ENCODE measurements around the gene VTA1. TPM values are rescaled to one million over a fixed set of nuclear protein-coding genes. Genes with fewer than 3 reads are reported as not detected.

The VTA1 gene
- total RNA-seq, 4 donors from 2014 or later = 25.7 to 37.9 (median 28.2) TPM

DNA sequence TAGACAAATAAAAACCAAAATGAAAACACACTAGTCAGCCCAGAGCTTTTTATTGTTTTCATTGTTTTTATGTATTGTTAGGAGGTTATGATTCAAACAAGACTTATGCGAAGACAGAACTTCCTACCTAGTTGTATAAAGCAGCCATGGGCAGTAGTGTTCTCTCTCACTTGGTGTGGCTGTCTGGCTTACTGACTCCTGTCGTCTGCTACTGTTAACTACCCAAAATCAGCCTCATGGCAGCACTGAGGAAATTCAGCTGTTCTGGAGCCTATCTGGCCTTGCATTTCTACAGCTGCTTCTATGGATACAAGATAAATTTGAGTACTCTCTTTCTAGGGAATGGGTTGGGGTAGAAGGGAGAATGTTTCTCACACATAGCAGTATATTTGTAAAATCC is 20.4 kb downstream of the VTA1 start:
- no peaks in the 10 kb centered on the region for H3K27me3 ChIP-seq
- H3K4me3 ChIP-seq = no peak overlapping the region
- H3K27ac ChIP-seq (replicated peaks in 1 of 4) = no peak overlapping the region
- 78% methylated on average over 2 of the region's 2 CpGs for WGBS
- intact Hi-C loops (cut with DNase I) = loop anchor here (10.0 kb wide), 1 partner anchor 217 kb away; no protein-coding TSS in a partner anchor
- peaks cover 0 to 11% (median 9%) of the 10 kb centered on the region in 4 donors for H3K4me1 ChIP-seq
- no peak for DNase-seq (ENCODE audit: extremely low spot score)
- H3K36me3 ChIP-seq = peaks cover 23 to 57% (median 47%) of the 10 kb centered on the region in 4 donors
- H3K9me3 ChIP-seq = no peaks in the 10 kb centered on the region
- no peak for TF ChIP-seq POLR2AphosphoS5 (IDR thresholded peaks at IDR 0.05)
- TF ChIP-seq POLR2A (IDR thresholded peaks at IDR 0.05; ENCODE audit: low read depth) = no peak
- TF ChIP-seq EP300 (IDR thresholded peaks at IDR 0.05) = no peak
- TF ChIP-seq, protein P1, sequence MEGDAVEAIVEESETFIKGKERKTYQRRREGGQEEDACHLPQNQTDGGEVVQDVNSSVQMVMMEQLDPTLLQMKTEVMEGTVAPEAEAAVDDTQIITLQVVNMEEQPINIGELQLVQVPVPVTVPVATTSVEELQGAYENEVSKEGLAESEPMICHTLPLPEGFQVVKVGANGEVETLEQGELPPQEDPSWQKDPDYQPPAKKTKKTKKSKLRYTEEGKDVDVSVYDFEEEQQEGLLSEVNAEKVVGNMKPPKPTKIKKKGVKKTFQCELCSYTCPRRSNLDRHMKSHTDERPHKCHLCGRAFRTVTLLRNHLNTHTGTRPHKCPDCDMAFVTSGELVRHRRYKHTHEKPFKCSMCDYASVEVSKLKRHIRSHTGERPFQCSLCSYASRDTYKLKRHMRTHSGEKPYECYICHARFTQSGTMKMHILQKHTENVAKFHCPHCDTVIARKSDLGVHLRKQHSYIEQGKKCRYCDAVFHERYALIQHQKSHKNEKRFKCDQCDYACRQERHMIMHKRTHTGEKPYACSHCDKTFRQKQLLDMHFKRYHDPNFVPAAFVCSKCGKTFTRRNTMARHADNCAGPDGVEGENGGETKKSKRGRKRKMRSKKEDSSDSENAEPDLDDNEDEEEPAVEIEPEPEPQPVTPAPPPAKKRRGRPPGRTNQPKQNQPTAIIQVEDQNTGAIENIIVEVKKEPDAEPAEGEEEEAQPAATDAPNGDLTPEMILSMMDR (IDR thresholded peaks at IDR 0.05) = no peak

DNA sequence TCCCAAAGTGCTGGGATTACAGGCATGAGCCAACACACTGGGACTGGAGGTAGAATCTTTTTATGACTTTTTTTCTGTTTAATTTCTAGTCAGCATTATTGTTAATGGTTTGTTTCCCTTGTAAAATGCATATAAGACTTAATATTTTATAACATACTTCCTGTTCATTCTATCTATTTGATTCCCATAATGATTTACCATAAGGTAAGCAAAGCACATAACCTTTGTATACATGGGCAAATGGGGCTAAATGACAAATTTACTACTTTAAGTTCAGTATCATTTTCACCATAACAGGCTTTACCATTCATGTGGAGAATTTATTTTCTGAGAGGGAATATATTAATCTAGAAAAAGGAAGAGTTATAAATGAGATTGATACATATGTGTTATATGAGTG is 24.3 kb downstream of the VTA1 start:
- Histone ChIP-seq H3K36me3 (peaks cover 23 to 81% (median 64%) of the 10 kb centered on the region in 4 donors), H3K9me3 (no peaks in the 10 kb centered on the region), H3K27me3 (no peaks in the 10 kb centered on the region), H3K27ac (replicated peaks in 1 of 4) (no peak overlapping the region), H3K4me1 (no peaks in the 10 kb centered on the region), H3K4me3 (no peak overlapping the region)
- DNase-seq (ENCODE audit: extremely low spot score) = no peak
- no peak for TF ChIP-seq EP300 (IDR thresholded peaks at IDR 0.05)
- TF ChIP-seq, protein P1 (IDR thresholded peaks at IDR 0.05) = no peak
- no peak for TF ChIP-seq POLR2AphosphoS5 (IDR thresholded peaks at IDR 0.05)
- TF ChIP-seq POLR2A (IDR thresholded peaks at IDR 0.05; ENCODE audit: low read depth) = no peak
- intact Hi-C loops (cut with DNase I) = no loop called here

DNA sequence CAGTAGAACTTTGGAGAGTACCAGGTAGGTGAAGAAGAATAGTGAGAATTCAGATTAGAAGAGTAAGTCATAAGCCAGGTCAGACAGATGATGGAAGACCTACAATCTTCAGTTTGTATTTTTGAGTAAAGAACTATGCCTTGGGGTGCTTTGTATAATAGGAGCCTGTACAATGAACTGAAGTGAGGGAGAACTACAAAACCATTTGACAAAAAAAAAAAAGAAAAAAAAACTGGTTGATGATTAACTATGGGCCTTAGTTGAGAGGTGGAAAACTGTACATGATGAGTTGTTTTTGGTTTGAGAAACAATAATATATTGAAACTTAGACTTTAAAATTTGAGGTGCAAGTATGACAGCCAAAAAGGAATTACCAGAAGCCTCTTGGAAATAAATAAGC is 25.7 kb downstream of the VTA1 start:
- intact Hi-C loops (cut with DNase I) = no loop called here

DNA sequence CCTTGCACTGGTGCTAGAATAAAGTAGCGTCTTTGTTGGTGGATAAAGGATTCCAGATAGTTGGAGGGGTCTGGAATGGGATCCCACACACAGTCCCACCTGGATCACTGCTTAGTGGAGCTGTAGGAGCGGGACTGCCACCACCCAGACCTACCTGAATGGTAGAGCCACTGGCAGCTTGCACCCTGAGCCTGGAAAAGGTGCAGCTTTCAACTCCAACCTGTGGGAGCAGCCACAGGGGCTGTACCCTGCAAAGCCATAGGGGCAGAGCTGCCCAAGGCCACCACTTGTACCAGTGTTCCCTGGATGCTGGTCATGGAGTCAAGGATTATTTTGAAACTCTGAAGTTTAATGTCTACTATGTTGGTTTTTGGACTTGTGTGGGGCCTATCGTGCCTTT is 26.9 kb downstream of the VTA1 start:
- H3K27me3 ChIP-seq = no peaks in the 10 kb centered on the region
- no peak overlapping the region for H3K4me3 ChIP-seq
- DNase-seq (ENCODE audit: extremely low spot score) = no peak
- H3K36me3 ChIP-seq = peaks cover 19 to 73% (median 48%) of the 10 kb centered on the region in 4 donors
- intact Hi-C loops (cut with DNase I) = no loop called here
- TF ChIP-seq, protein P1 (IDR thresholded peaks at IDR 0.05) = no peak
- TF ChIP-seq POLR2A (IDR thresholded peaks at IDR 0.05; ENCODE audit: low read depth) (no peak), EP300 (IDR thresholded peaks at IDR 0.05) (no peak), POLR2AphosphoS5 (IDR thresholded peaks at IDR 0.05) (no peak)
- H3K27ac ChIP-seq (replicated peaks in 1 of 4) = no peak overlapping the region
- H3K9me3 ChIP-seq = no peaks in the 10 kb centered on the region
- no peaks in the 10 kb centered on the region for H3K4me1 ChIP-seq
- 100% methylated on average over 2 of the region's 3 CpGs for WGBS

More for the DNA sequence above, 25.7 kb downstream of the VTA1 start:
- H3K27ac ChIP-seq (replicated peaks in 1 of 4) = no peak overlapping the region
- no peaks in the 10 kb centered on the region for H3K27me3 ChIP-seq
- no peak overlapping the region for H3K4me3 ChIP-seq
- H3K36me3 ChIP-seq = peaks cover 19 to 74% (median 49%) of the 10 kb centered on the region in 4 donors
- no peaks in the 10 kb centered on the region for H3K9me3 ChIP-seq
- TF ChIP-seq POLR2AphosphoS5 (IDR thresholded peaks at IDR 0.05) (no peak), POLR2A (IDR thresholded peaks at IDR 0.05; ENCODE audit: low read depth) (no peak), EP300 (IDR thresholded peaks at IDR 0.05) (no peak)
- TF ChIP-seq, protein P1 (IDR thresholded peaks at IDR 0.05) = no peak
- H3K4me1 ChIP-seq = no peaks in the 10 kb centered on the region
- no peak for DNase-seq (ENCODE audit: extremely low spot score)

DNA sequence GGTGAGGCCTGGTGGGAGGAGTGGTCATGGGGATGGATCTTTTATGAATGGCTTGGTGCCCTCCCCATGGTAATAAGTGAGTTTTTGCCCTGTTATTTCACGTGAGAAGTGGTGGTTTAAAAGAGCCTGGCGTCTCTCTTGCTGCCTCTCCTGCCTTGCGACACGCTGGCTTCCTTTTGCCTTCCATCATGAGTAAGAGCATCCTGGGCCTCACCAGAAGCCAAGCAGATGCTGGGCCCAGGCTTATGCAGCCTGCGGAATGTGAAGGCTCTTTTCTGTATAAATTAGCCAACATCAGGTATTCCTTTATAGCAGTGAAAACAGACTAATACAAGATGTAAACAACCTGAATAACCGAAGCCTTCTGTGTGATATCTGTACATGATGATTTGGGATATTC is 27.6 kb downstream of the VTA1 start:
- no peak for TF ChIP-seq POLR2AphosphoS5 (IDR thresholded peaks at IDR 0.05)
- TF ChIP-seq EP300 (IDR thresholded peaks at IDR 0.05) = no peak
- TF ChIP-seq, protein P1 (IDR thresholded peaks at IDR 0.05) = no peak
- no peak for TF ChIP-seq POLR2A (IDR thresholded peaks at IDR 0.05; ENCODE audit: low read depth)
- Histone ChIP-seq H3K36me3 (peaks cover 19 to 66% (median 45%) of the 10 kb centered on the region in 4 donors), H3K27me3 (no peaks in the 10 kb centered on the region), H3K4me3 (no peak overlapping the region), H3K27ac (replicated peaks in 1 of 4) (no peak overlapping the region), H3K4me1 (no peaks in the 10 kb centered on the region), H3K9me3 (no peaks in the 10 kb centered on the region)
- intact Hi-C loops (cut with DNase I) = no loop called here
- no peak for DNase-seq (ENCODE audit: extremely low spot score)
- WGBS = 92% methylated on average over 6 of the region's 6 CpGs

Measured in esophagus muscularis mucosa (tissue), 4 donors.